ENCODE data around the gene ARFGEF3.

Gene ARFGEF3

DNA sequence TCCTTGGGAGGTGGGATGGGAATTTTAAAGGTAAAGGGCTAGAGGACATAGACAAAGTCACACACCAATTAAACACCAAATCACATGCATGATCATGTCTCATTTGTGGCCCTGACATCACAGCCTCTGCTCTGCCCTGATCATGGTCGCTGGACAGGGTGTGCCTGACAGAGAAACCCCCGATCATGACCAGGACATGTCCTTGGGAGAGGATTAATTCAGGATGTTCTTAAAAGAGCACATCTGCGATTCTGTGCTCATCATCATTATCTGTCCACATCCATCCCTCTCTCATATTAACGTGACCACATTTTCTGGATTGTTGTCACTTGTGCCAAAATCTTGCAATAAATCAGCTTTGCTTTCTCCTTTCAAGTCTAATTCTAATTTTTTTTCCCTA is 64.2 kb downstream of the ARFGEF3 start:
- DNase-seq: no peak
- H3K36me3 ChIP-seq (ENCODE audit: control insufficient read depth, insufficient read depth, low read length): no peaks in the 10 kb centered on the region
- H3K27me3 ChIP-seq (replicated peaks; ENCODE audit: control insufficient read depth, insufficient read depth, low read length, poor library complexity, severe bottlenecking): no peaks in the 10 kb centered on the region
- H3K4me3 ChIP-seq (ENCODE audit: insufficient read depth, low read depth, low read length, poor library complexity, severe bottlenecking): no peak overlapping the region
- H3K4me1 ChIP-seq (ENCODE audit: control insufficient read depth, insufficient read depth, low read length, poor library complexity, severe bottlenecking): no peaks in the 10 kb centered on the region
- no peaks in the 10 kb centered on the region for H3K9me3 ChIP-seq (ENCODE audit: control insufficient read depth, low read length)
- H3K27ac ChIP-seq (ENCODE audit: insufficient read depth, low read length, poor library complexity, severe bottlenecking): no peak overlapping the region

DNA sequence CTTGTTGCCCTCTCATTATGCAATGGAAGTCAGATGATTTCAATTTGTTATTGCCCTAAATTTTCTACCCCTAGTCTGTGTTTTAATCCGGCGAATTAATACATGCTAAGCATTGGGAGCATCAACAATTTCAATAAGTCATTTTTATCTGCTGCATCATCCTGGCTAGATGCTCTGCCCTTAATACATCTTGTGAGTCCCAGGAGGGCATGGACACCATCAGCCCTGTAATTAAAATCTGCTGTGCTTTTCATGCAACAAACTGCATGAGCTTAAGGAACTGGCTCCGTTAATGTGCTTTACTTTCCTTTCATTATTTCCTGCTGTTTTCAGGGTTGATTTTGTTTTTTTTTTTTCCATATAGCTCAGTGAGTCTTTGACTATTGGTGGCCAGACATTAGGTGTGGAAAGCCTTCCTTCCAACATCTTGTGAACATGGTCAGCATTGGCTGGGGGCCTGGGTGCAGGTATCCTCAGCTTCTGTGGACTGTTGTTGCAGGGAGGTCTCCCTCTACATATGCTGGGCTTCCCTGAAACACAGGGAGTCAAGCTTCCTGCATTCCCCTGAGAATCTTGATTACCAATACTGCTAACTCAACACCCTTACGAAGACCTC is 65.1 kb downstream of the ARFGEF3 start:
- H3K9me3 ChIP-seq (ENCODE audit: control insufficient read depth, low read length): no peaks in the 10 kb centered on the region
- H3K27ac ChIP-seq (ENCODE audit: insufficient read depth, low read length, poor library complexity, severe bottlenecking): no peak overlapping the region
- H3K36me3 ChIP-seq (ENCODE audit: control insufficient read depth, insufficient read depth, low read length): no peaks in the 10 kb centered on the region
- no peak for DNase-seq
- no peaks in the 10 kb centered on the region for H3K27me3 ChIP-seq (replicated peaks; ENCODE audit: control insufficient read depth, insufficient read depth, low read length, poor library complexity, severe bottlenecking)
- H3K4me3 ChIP-seq (ENCODE audit: insufficient read depth, low read depth, low read length, poor library complexity, severe bottlenecking): no peak overlapping the region
- H3K4me1 ChIP-seq (ENCODE audit: control insufficient read depth, insufficient read depth, low read length, poor library complexity, severe bottlenecking): no peaks in the 10 kb centered on the region

DNA sequence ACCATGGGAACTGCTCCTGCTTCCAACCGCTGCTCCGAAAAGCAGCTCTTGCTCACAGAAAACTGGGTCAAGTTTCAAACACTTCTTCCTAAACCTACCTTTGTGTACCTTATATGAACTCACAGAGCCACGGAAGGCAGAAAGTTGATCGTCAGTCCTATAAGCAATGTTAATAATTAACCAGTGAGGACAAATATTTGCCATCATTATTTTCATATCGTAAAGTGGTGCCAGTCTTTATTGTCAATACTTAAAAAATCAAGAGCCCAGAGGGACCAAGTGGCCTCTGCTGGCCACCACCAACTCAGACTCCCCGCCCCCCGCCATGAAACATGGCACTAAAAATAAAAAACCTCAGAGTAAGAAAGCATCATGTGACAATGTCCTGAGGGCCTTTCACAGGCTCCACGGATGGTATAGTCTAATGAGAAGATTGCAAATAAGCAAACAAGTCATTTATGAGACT is 65.6 kb downstream of the ARFGEF3 start:
- H3K4me1 ChIP-seq (ENCODE audit: control insufficient read depth, insufficient read depth, low read length, poor library complexity, severe bottlenecking): no peaks in the 10 kb centered on the region
- H3K27ac ChIP-seq (ENCODE audit: insufficient read depth, low read length, poor library complexity, severe bottlenecking): no peak overlapping the region
- no peak for DNase-seq
- no peak overlapping the region for H3K4me3 ChIP-seq (ENCODE audit: insufficient read depth, low read depth, low read length, poor library complexity, severe bottlenecking)
- no peaks in the 10 kb centered on the region for H3K36me3 ChIP-seq (ENCODE audit: control insufficient read depth, insufficient read depth, low read length)
- H3K27me3 ChIP-seq (replicated peaks; ENCODE audit: control insufficient read depth, insufficient read depth, low read length, poor library complexity, severe bottlenecking): no peaks in the 10 kb centered on the region
- H3K9me3 ChIP-seq (ENCODE audit: control insufficient read depth, low read length): no peaks in the 10 kb centered on the region

DNA sequence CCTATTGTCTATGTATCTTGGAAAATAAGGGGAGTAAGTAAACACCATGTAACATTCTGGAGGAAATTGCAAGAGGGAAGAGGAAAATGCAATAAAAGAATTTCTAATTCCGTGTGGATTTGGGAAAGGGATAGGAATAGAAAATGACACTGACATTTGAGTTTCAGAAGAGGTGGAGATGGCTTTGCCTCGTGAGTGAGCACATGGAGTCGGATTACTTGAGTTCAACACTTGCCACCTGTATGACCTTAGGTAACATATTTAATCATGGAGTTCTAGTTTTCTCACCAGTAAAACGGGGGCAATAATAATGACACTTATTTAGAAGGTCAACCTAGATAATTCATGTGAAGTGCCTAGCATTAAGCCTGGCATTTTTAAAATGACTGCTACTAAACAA is 67.3 kb downstream of the ARFGEF3 start:
- no peaks in the 10 kb centered on the region for H3K36me3 ChIP-seq (ENCODE audit: control insufficient read depth, insufficient read depth, low read length)
- H3K4me1 ChIP-seq (ENCODE audit: control insufficient read depth, insufficient read depth, low read length, poor library complexity, severe bottlenecking): no peaks in the 10 kb centered on the region
- H3K4me3 ChIP-seq (ENCODE audit: insufficient read depth, low read depth, low read length, poor library complexity, severe bottlenecking): no peak overlapping the region
- H3K27me3 ChIP-seq (replicated peaks; ENCODE audit: control insufficient read depth, insufficient read depth, low read length, poor library complexity, severe bottlenecking): no peaks in the 10 kb centered on the region
- no peak for DNase-seq
- no peaks in the 10 kb centered on the region for H3K9me3 ChIP-seq (ENCODE audit: control insufficient read depth, low read length)
- no peak overlapping the region for H3K27ac ChIP-seq (ENCODE audit: insufficient read depth, low read length, poor library complexity, severe bottlenecking)

DNA sequence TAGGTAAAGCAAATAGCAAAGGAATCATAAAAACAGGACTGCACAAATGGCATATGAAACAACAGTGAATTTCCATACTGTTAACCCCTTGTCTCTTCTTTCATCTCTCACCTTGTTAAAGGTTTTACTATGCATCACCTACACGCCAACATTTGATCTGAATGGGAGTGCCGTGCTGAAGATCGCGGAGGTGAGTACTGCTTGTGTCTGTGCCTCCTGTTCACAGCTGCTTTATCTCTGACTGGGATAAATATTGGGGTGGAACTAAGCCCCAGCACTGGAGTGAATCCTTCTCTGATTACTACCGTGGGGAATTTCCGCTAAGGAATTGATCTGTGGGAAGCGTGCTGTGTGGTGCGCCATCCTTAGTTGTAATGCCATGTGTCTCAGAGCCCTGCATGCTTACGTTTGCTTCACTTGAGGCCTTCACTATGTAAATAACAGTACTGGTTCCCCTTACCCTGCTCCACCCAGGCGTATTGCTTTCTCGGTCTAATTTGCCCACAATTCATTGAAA is 68.0 kb downstream of the ARFGEF3 start:
- Histone ChIP-seq H3K9me3 (ENCODE audit: control insufficient read depth, low read length) (no peaks in the 10 kb centered on the region), H3K4me1 (ENCODE audit: control insufficient read depth, insufficient read depth, low read length, poor library complexity, severe bottlenecking) (no peaks in the 10 kb centered on the region), H3K27ac (ENCODE audit: insufficient read depth, low read length, poor library complexity, severe bottlenecking) (no peak overlapping the region), H3K27me3 (replicated peaks; ENCODE audit: control insufficient read depth, insufficient read depth, low read length, poor library complexity, severe bottlenecking) (no peaks in the 10 kb centered on the region), H3K4me3 (ENCODE audit: insufficient read depth, low read depth, low read length, poor library complexity, severe bottlenecking) (no peak overlapping the region), H3K36me3 (ENCODE audit: control insufficient read depth, insufficient read depth, low read length) (no peaks in the 10 kb centered on the region)
- DNase-seq: no peak

DNA sequence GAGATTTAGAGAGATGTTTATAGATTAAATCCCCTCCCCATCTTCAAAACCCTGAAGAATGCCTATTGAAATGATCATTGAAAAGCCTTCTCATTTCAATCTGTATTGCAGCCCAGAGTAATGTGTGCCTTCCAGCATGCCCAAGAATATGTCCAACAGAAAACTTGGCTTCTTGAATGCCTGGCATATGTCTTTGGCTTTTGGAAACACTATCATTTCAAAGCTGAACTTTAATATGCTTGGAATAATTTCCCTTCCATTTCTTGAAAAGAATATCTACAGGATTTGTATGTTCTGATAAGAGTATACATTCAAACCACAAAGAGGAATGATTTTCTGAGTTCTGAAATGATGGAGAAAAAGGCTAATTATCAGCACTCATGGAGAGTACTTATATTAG is 68.5 kb downstream of the ARFGEF3 start:
- no peak for DNase-seq
- no peak overlapping the region for H3K27ac ChIP-seq (ENCODE audit: insufficient read depth, low read length, poor library complexity, severe bottlenecking)
- H3K27me3 ChIP-seq (replicated peaks; ENCODE audit: control insufficient read depth, insufficient read depth, low read length, poor library complexity, severe bottlenecking): no peaks in the 10 kb centered on the region
- H3K4me1 ChIP-seq (ENCODE audit: control insufficient read depth, insufficient read depth, low read length, poor library complexity, severe bottlenecking): no peaks in the 10 kb centered on the region
- H3K4me3 ChIP-seq (ENCODE audit: insufficient read depth, low read depth, low read length, poor library complexity, severe bottlenecking): no peak overlapping the region
- no peaks in the 10 kb centered on the region for H3K9me3 ChIP-seq (ENCODE audit: control insufficient read depth, low read length)
- H3K36me3 ChIP-seq (ENCODE audit: control insufficient read depth, insufficient read depth, low read length): no peaks in the 10 kb centered on the region

DNA sequence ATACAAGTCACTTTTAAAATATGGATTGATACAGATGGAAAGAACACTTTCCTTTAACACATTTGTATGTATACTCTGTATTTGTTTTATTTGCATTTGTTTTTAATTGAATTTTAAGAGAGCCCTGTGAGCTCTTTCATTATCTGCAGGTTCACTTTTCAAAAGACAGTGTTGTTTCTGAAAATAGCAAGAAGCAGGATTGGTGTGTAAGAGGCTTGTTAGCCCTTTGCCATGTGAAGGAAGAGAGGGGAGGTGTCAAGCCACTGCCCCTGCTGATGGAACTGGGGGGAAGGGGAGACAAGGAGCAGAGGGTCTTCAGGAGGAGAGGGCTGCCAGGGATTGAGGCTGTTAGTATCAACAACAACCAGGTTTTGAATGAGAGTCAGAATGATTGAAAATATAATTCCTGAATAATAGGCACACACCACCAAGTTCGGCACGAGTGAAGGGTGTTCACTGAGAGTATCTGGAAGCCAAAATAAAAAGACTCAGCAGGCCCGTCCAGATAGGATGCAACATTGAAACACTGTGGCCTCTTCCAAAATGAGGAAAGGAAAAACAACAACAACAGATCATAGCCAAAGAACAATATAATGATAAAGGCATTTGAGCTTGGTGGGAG is 69.1 kb downstream of the ARFGEF3 start:
- DNase-seq: no peak
- Histone ChIP-seq H3K36me3 (ENCODE audit: control insufficient read depth, insufficient read depth, low read length) (no peaks in the 10 kb centered on the region), H3K4me3 (ENCODE audit: insufficient read depth, low read depth, low read length, poor library complexity, severe bottlenecking) (no peak overlapping the region), H3K27ac (ENCODE audit: insufficient read depth, low read length, poor library complexity, severe bottlenecking) (no peak overlapping the region), H3K4me1 (ENCODE audit: control insufficient read depth, insufficient read depth, low read length, poor library complexity, severe bottlenecking) (no peaks in the 10 kb centered on the region), H3K9me3 (ENCODE audit: control insufficient read depth, low read length) (no peaks in the 10 kb centered on the region), H3K27me3 (replicated peaks; ENCODE audit: control insufficient read depth, insufficient read depth, low read length, poor library complexity, severe bottlenecking) (no peaks in the 10 kb centered on the region)

DNA sequence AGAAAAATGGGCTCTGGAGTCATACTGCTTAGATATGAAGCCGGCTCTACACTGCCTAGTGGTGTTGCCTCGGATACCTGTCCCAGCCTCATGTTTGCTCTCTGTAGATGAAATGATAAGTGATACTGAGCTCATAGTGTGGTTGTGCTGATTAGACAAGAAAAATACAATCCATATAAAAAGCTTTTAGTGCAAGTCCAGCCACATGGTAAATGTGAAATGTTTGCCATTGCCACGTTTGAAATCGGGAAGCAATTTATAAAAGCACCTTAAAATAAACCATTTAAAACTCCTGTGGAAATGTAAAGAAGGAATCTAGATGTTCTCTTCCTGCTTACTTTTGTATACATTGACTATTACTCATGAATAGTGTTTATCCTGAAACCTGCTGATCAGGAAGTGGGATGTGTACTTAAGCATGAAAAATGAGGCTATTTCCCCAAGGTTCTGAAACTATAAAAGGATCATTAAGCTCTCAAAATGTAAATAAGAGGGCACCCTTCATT is 69.7 kb downstream of the ARFGEF3 start:
- Histone ChIP-seq H3K36me3 (ENCODE audit: control insufficient read depth, insufficient read depth, low read length) (no peaks in the 10 kb centered on the region), H3K9me3 (ENCODE audit: control insufficient read depth, low read length) (no peaks in the 10 kb centered on the region), H3K27me3 (replicated peaks; ENCODE audit: control insufficient read depth, insufficient read depth, low read length, poor library complexity, severe bottlenecking) (no peaks in the 10 kb centered on the region), H3K4me3 (ENCODE audit: insufficient read depth, low read depth, low read length, poor library complexity, severe bottlenecking) (no peak overlapping the region), H3K27ac (ENCODE audit: insufficient read depth, low read length, poor library complexity, severe bottlenecking) (no peak overlapping the region), H3K4me1 (ENCODE audit: control insufficient read depth, insufficient read depth, low read length, poor library complexity, severe bottlenecking) (no peaks in the 10 kb centered on the region)
- no peak for DNase-seq

DNA sequence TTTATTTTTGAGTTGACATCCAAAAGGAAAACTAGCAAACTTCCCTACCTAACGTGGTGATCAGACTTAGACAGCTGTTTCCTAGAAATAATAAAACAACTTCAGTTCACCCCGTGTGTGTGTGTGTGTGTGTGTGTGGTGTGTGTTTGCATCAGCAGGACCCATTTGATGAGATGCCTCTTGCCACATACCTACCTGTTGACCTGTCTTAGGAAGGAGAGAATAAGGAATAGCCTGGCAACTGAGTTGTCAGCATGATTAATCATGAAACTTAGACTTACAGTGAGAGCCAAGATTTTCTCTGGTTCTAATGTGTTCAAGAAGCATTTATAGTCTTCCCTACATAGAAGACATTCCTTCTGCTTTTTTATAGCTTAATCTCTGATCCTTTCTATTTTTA is 72.6 kb downstream of the ARFGEF3 start:
- DNase-seq: no peak
- Histone ChIP-seq H3K27ac (ENCODE audit: insufficient read depth, low read length, poor library complexity, severe bottlenecking) (no peak overlapping the region), H3K4me1 (ENCODE audit: control insufficient read depth, insufficient read depth, low read length, poor library complexity, severe bottlenecking) (no peaks in the 10 kb centered on the region), H3K36me3 (ENCODE audit: control insufficient read depth, insufficient read depth, low read length) (no peaks in the 10 kb centered on the region), H3K27me3 (replicated peaks; ENCODE audit: control insufficient read depth, insufficient read depth, low read length, poor library complexity, severe bottlenecking) (peaks cover 3% of the 10 kb centered on the region), H3K4me3 (ENCODE audit: insufficient read depth, low read depth, low read length, poor library complexity, severe bottlenecking) (no peak overlapping the region), H3K9me3 (ENCODE audit: control insufficient read depth, low read length) (no peaks in the 10 kb centered on the region)

DNA sequence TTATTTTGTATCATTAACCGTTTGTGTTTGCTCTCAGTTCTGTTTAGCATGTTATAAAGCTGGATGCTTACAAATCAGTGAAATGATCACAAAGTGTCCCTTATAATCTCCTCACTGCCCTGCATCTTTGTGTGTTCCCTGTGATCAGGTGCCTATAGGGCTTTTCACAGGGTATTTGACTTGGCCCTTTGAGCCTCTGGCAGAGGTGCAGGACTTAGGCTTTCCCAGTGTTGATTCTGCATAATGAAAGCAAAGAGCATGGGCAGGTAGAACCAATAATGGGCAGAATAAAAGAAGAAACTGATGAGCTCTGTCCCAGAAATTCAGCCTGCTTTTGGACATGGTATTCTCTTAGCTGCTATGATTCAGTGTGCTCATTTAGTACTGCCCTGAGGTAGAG is 73.5 kb downstream of the ARFGEF3 start:
- DNase-seq: no peak
- H3K27ac ChIP-seq (ENCODE audit: insufficient read depth, low read length, poor library complexity, severe bottlenecking): no peak overlapping the region
- no peaks in the 10 kb centered on the region for H3K9me3 ChIP-seq (ENCODE audit: control insufficient read depth, low read length)

More for the DNA sequence above, 73.5 kb downstream of the ARFGEF3 start:
- no peak overlapping the region for H3K4me3 ChIP-seq (ENCODE audit: insufficient read depth, low read depth, low read length, poor library complexity, severe bottlenecking)
- peaks cover 3% of the 10 kb centered on the region for H3K27me3 ChIP-seq (replicated peaks; ENCODE audit: control insufficient read depth, insufficient read depth, low read length, poor library complexity, severe bottlenecking)
- no peaks in the 10 kb centered on the region for H3K36me3 ChIP-seq (ENCODE audit: control insufficient read depth, insufficient read depth, low read length)
- no peaks in the 10 kb centered on the region for H3K4me1 ChIP-seq (ENCODE audit: control insufficient read depth, insufficient read depth, low read length, poor library complexity, severe bottlenecking)
